ENCODE measurements around the gene CMSS1.

GRCh38 chr3:100029689-100030088, 212.0 kb downstream of the CMSS1 start:
- TF ChIP-seq USF2 (IDR thresholded peaks at IDR 0.05; ENCODE audit: borderline replicate concordance, low read depth, low read length): no peak
- no peak for TF ChIP-seq CTCF (IDR thresholded peaks at IDR 0.05)
- no peak for TF ChIP-seq GATA2 (CRISPR knock-in tag; IDR thresholded peaks at IDR 0.05)

All from SK-N-SH (cell line).